ENCODE measurements around the gene LAMC1. TPM values are rescaled to one million over a fixed set of nuclear protein-coding genes. Genes with fewer than 3 reads are reported as not detected.

Gene LAMC1
- total RNA-seq, 4 donors from 2014 or later, result 423 to 675 (median 560) TPM

DNA sequence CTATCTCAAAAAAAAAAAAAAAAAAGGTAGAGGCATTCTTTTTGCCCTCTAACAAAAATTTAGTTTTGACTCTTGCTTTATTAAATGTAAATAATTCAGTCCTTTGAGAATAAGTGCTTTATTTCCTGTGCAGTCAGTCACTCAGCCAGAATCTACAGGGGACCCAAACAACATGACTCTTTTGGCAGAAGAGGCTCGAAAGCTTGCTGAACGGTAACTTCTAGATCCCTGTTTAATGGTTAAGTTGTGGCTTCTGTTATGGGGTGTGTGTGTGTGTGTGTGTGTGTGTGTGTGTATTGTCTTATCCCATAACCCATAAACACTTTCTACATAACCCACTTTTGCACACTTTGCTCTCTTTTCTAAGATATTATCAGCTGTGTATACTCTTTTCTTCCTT lies 107.9 kb downstream of the LAMC1 start:
- TF ChIP-seq, protein P1, sequence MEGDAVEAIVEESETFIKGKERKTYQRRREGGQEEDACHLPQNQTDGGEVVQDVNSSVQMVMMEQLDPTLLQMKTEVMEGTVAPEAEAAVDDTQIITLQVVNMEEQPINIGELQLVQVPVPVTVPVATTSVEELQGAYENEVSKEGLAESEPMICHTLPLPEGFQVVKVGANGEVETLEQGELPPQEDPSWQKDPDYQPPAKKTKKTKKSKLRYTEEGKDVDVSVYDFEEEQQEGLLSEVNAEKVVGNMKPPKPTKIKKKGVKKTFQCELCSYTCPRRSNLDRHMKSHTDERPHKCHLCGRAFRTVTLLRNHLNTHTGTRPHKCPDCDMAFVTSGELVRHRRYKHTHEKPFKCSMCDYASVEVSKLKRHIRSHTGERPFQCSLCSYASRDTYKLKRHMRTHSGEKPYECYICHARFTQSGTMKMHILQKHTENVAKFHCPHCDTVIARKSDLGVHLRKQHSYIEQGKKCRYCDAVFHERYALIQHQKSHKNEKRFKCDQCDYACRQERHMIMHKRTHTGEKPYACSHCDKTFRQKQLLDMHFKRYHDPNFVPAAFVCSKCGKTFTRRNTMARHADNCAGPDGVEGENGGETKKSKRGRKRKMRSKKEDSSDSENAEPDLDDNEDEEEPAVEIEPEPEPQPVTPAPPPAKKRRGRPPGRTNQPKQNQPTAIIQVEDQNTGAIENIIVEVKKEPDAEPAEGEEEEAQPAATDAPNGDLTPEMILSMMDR (IDR thresholded peaks at IDR 0.05; ENCODE audit: low read depth), result no peak

DNA sequence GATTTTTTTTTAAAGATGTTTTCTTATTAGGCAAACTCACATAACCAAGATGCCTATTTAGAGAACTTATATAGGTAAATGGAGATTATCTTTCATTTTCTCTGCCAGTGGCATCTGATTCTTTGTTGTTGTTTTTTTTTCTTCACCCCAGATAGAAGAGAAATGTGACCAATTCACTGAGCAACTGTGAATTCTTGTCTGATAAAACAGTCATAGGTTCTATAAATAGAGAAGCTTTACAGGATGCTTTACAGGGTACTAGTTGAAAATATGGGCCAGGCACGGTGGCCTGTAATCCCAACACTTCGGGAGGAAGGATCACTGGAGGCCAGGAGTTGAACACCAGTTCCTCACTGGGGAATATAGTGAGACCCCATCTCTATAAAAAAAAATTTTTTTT lies 112.1 kb downstream of the LAMC1 start:
- TF ChIP-seq, protein P1 (IDR thresholded peaks at IDR 0.05; ENCODE audit: low read depth), result no peak

GRCh38 chr1:183137782-183138181 lies 114.6 kb downstream of the LAMC1 start:
- TF ChIP-seq, protein P1 (IDR thresholded peaks at IDR 0.05; ENCODE audit: low read depth), result no peak

DNA sequence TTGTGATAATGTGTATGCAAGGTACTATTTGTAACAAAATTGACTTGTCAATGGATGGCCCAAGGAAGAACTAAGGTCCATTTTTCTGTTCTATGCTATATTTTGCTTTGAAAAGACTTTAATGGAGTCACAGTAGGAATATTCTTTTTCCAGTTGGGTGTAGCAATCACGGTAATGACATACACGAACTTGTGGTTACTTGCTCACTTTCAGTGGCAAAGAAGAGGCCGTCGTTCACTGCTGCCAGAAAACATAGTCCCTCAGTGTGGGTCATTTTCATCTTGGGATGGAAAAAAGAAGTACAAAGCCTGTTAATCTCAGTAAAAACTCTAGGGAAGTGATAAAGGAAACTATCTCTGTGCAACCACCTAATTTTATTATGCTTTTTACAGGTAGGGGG lies 115.1 kb downstream of the LAMC1 start:
- TF ChIP-seq, protein P1 (IDR thresholded peaks at IDR 0.05; ENCODE audit: low read depth), result no peak

- TF ChIP-seq, protein P1 (IDR thresholded peaks at IDR 0.05; ENCODE audit: low read depth), result no peak
These were observed 116.2 kb downstream of the LAMC1 start for GRCh38 chr1:183139281-183139942.

GRCh38 chr1:183140633-183141032 lies 117.4 kb downstream of the LAMC1 start:
- TF ChIP-seq, protein P1 (IDR thresholded peaks at IDR 0.05; ENCODE audit: low read depth), result no peak

- TF ChIP-seq, protein P1 (IDR thresholded peaks at IDR 0.05; ENCODE audit: low read depth), result no peak
These were observed 119.0 kb downstream of the LAMC1 start for GRCh38 chr1:183142171-183142570.

Data from subcutaneous adipose tissue (tissue), 4 donors.